ENCODE results near the gene UNC5B. TPM values are rescaled to one million over a fixed set of nuclear protein-coding genes. Genes with fewer than 3 reads are reported as not detected.

UNC5B gene
- total RNA-seq, 1 experiment from 2014 or later: 22.0 TPM

DNA sequence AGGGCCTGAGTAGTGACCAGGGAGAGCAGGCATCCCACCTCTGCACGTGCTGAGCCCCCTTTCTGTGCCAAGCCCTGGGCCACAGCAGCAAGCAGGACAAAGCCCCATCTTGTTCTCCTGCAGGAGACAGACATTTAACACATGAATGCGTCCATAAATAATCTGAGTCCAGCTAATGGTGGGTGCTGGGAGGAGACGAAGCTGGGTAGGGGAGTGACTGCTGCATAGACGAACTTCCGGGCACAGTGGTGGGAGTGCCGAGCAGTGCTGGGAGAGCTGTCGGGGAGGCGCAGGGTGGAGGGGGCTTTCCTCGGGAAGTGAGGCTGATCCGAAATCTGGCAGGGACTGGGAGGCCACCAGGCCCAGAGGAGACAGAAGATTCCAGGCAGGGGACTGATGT lies 71.5 kb downstream of the UNC5B start:
- DNase-seq (ENCODE audit: low read depth, low spot score) (no peak), ATAC-seq (no peak)
- Histone ChIP-seq H3K9ac (ENCODE audit: low read length) (no peak overlapping the region), H2AFZ (ENCODE audit: low read depth, low read length, poor library complexity, severe bottlenecking) (no peak overlapping the region), H3K27me3 (ENCODE audit: insufficient read depth, low read length) (no peaks in the 10 kb centered on the region), H3K36me3 (ENCODE audit: control insufficient read depth in 1 of 2, insufficient read depth in 2 of 2, low read length in 2 of 2) (peaks cover 0 to 6% of the 10 kb centered on the region in 2 experiments; a peak in 1 of 4 replicates), H3K4me1 (ENCODE audit: control insufficient read depth in 1 of 2, insufficient read depth in 2 of 2, low read length in 2 of 2) (no peaks in the 10 kb centered on the region), H3K9me2 (ENCODE audit: insufficient read depth) (no peaks in the 10 kb centered on the region), H3K9me3 (ENCODE audit: control insufficient read depth in 1 of 2, insufficient read depth in 1 of 2, low read depth in 1 of 2, low read length in 2 of 2) (no peaks in the 10 kb centered on the region), H3K4me2 (ENCODE audit: low read length) (no peak overlapping the region), H3K4me3 (replicated peaks in 1 of 2; ENCODE audit: low read depth in 1 of 2, low read length in 2 of 2) (no peak overlapping the region), H3K79me2 (ENCODE audit: insufficient read depth, low read length) (no peaks in the 10 kb centered on the region), H4K20me1 (ENCODE audit: insufficient read depth) (no peaks in the 10 kb centered on the region), H3K27ac (ENCODE audit: low read depth, low read length) (no peak overlapping the region)
- POLR2A ChIA-PET: no interaction called here
- CTCF ChIA-PET: interaction anchor here (1.3 to 2.4 kb wide), 7 partner anchors 10 to 380 kb away, joined by 3 to 16 read pairs (median 5); no protein-coding TSS in a partner anchor
- RAD21 ChIA-PET (ENCODE audit: low non-redundant PET in 1 of 2, low total read pairs in 2 of 2, uncharacterized antibody in 2 of 2, unreplicated experiment in 2 of 2): no interaction called here
- no TSS peak for BruUV-seq (replicated peaks)
- TF ChIP-seq, protein P1, sequence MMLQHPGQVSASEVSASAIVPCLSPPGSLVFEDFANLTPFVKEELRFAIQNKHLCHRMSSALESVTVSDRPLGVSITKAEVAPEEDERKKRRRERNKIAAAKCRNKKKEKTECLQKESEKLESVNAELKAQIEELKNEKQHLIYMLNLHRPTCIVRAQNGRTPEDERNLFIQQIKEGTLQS (IDR thresholded peaks at IDR 0.05): no peak
- TF ChIP-seq EGR1 (IDR thresholded peaks at IDR 0.05; ENCODE audit: low read depth): no peak
- TF ChIP-seq MAX (IDR thresholded peaks at IDR 0.05): no peak
- no peak for TF ChIP-seq CTCF (IDR thresholded peaks at IDR 0.05 in 2 of 3, conservative IDR thresholded peaks at IDR 0.05 in 1 of 3; ENCODE audit: borderline replicate concordance in 1 of 3, insufficient read depth in 1 of 3, low read depth in 2 of 3, low read length in 2 of 3)
- no peak for TF ChIP-seq CEBPB (IDR thresholded peaks at IDR 0.05; ENCODE audit: low read depth)
- no peak for TF ChIP-seq RAD21 (IDR thresholded peaks at IDR 0.05; ENCODE audit: low read depth)
- TF ChIP-seq JUND (IDR thresholded peaks at IDR 0.05): no peak
- no peak for TF ChIP-seq CBX3 (IDR thresholded peaks at IDR 0.05; ENCODE audit: low read depth)
- TF ChIP-seq POLR2AphosphoS5 (IDR thresholded peaks at IDR 0.05; ENCODE audit: low read depth, low read length): no peak
- intact Hi-C loops (cut with micrococcal nuclease): loop anchor here (2.0 kb wide), 1 partner anchor 359 kb away; no protein-coding TSS in a partner anchor

All from HCT116 (cell line).